OCI-LY7 (cell line): ENCODE measurements around the gene CUEDC2. TPM values are rescaled to one million over a fixed set of nuclear protein-coding genes. Genes with fewer than 3 reads are reported as not detected.

ENCODE experiments used
- BruUV-seq: library from RNA; stranded (reverse); fragments of 400-500 nt; replicated peaks from 2 replicates; lab custom pipeline; 2021; lab: Mats Ljungman, UMichigan
- CTCF ChIA-PET: fragments of 300-600 bp; sonication (Branson Sonifier 250); formaldehyde crosslinking; loops from one replicate; lab custom pipeline; 2022; ENCODE audit warnings: antibody characterized with exemption; ENCODE audit not compliant: unreplicated experiment; lab: Charles Lee
- POLR2A ChIA-PET: fragments of 300-600 bp; sonication (Branson Sonifier 250); formaldehyde crosslinking; loops from one replicate; lab custom pipeline; 2022; ENCODE audit warnings: antibody characterized with exemption; lab: Charles Lee
- DNase-seq: peaks from one replicate; pipeline ENCODE4 v3.0.0-alpha.2; 2015; ENCODE audit warnings: low spot score
- H2AFZ ChIP-seq: fragments of 200-600 bp; sonication (generic), shearing (Covaris generic); 2 replicates; pipeline ENCODE4 v1.6.1; 2014; ENCODE audit warnings: mild to moderate bottlenecking, antibody characterized with exemption, low read length, moderate library complexity
- H3K27ac ChIP-seq: fragments of 200-600 bp; sonication (generic); 2 replicates; pipeline ENCODE4 v1.5.1; 2014; ENCODE audit warnings: mixed run types, low read depth, mild to moderate bottlenecking, moderate library complexity, low read length, inconsistent platforms; ENCODE audit not compliant: poor library complexity, severe bottlenecking
- H3K36me3 ChIP-seq: fragments of 200-600 bp; sonication (generic); 2 replicates; pipeline ENCODE4 v1.6.1; 2014; ENCODE audit warnings: mild to moderate bottlenecking, antibody characterized with exemption, low read length, moderate library complexity, mixed read lengths; ENCODE audit not compliant: insufficient read depth
- H3K4me1 ChIP-seq: fragments of 200-600 bp; sonication (generic); 2 replicates; pipeline ENCODE4 v1.5.1; 2014; ENCODE audit warnings: mild to moderate bottlenecking, low read length; ENCODE audit not compliant: insufficient read depth, poor library complexity, severe bottlenecking
- H3K4me2 ChIP-seq: fragments of 200-600 bp; sonication (generic); 2 replicates; pipeline ENCODE4 v1.6.1; 2014; ENCODE audit warnings: mild to moderate bottlenecking, low read length
- H3K4me3 ChIP-seq: fragments of 200-600 bp; sonication (generic); 2 replicates; pipeline ENCODE4 v1.5.1; 2014; ENCODE audit warnings: mild to moderate bottlenecking, low read depth, low read length; ENCODE audit not compliant: poor library complexity, severe bottlenecking
- H3K79me2 ChIP-seq: fragments of 200-600 bp; sonication (generic); 2 replicates; pipeline ENCODE4 v1.6.1; 2016; ENCODE audit warnings: low read depth, mild to moderate bottlenecking, low read length, moderate library complexity, mixed read lengths; ENCODE audit not compliant: insufficient read depth
- H3K9me2 ChIP-seq: fragments of 200-600 bp; sonication (generic); 2 replicates; pipeline ENCODE4 v1.6.1; 2016; ENCODE audit warnings: mild to moderate bottlenecking, low read length, mixed read lengths; ENCODE audit not compliant: insufficient read depth
- H3K9me3 ChIP-seq: fragments of 200-600 bp; sonication (generic); 2 replicates; pipeline ENCODE4 v1.6.1; 2014; ENCODE audit warnings: mild to moderate bottlenecking, mixed run types, low read length, mixed read lengths
- H4K20me1 ChIP-seq: fragments of 200-600 bp; sonication (generic); 2 replicates; pipeline ENCODE4 v1.6.1; 2014; ENCODE audit warnings: mild to moderate bottlenecking, antibody characterized with exemption, low read length, moderate library complexity, mixed read lengths; ENCODE audit not compliant: insufficient read depth
- EZH2phosphoT487 ChIP-seq: fragments of 200-600 bp; sonication (generic); IDR thresholded peaks from 2 replicates; pipeline ENCODE4 v1.6.1; 2018; ENCODE audit warnings: low read depth, borderline replicate concordance, mild to moderate bottlenecking, mixed run types, antibody characterized with exemption, low read length, moderate library complexity, mixed read lengths
- intact Hi-C: fragments of 100-400 bp; cut with micrococcal nuclease; formaldehyde crosslinking; loops from one replicate; pipeline ENCODE4 v1.10.0; 2022; ENCODE audit not compliant: unreplicated experiment
- total RNA-seq, 2 experiments: library from RNA; depleted of rRNA in 1 of 2; stranded (reverse); fragments of >200 nt in 1 of 2; shearing (Covaris generic) in 1 of 2; gene quantifications; 2 replicates each; pipeline ENCODE4 v1.2.3, GENCODE V29; 2014 to 2022
- TF ChIP-seq, protein P1 (sequence below): fragments of 200-600 bp; sonication (generic); conservative IDR thresholded peaks from 2 replicates; pipeline ENCODE4 v1.5.1; 2014; ENCODE audit warnings: mild to moderate bottlenecking, antibody characterized with exemption, low read length, moderate library complexity, mixed read lengths

The CUEDC2 gene
- total RNA-seq, 2 experiments from 2014 or later, result 48.9 to 73.3 TPM

DNA sequence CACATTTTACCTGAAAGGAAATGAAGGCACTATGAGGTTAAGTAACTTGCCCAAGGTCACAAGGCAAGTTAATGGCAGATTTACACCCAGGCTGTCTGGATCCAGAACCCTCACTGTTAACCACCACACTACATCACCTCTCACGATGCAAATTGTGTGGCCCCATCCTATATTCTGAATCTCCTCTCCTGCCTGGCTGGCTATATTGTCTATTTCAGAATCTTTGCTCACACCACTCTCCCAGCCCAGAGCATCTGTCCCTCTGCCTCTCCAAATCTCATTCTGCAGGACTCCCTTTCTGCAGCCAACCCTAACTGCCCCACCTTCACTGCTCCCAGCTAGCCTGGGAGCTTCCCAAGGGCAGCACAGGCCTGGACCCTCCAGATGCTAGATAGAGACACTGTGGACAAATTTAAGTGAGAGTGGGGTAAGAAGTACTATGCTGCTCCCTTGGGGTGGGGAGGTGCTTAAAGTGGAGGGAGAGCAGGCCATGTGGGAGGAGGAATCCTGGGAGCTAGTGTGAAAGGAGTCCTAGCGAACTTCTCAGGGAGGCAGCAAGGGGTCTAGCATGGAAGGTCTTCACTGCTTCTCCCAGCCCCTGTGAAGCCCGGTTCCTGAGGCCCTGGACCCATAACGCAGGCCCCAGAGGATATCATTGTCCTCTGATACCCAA lies 786 bp downstream of the CUEDC2 start:
- ChIA-PET CTCF (interaction anchor here (0.7 to 1.1 kb wide), 4 partner anchors 11 to 261 kb away, joined by 3 to 5 read pairs (median 3); partner anchors contain the start of genes C10orf95 and FBXL15), POLR2A (interaction anchor here (0.7 to 2.4 kb wide), 7 partner anchors 9 to 184 kb away, joined by 3 to 13 read pairs (median 5); partner anchors contain the start of genes FBXL15 and NFKB2)
- Histone ChIP-seq H3K9me3 (no peaks in the 10 kb centered on the region), H3K79me2 (peaks cover 14% of the 10 kb centered on the region; the same call in 1 of the 2 replicates), H3K36me3 (no peaks in the 10 kb centered on the region), H3K27ac (peak overlapping the region; percentile 41), H4K20me1 (no peaks in the 10 kb centered on the region), H3K4me2 (peak overlapping the region; percentile 100), H2AFZ (peak overlapping the region; percentile 83), H3K4me1 (peaks cover 19% of the 10 kb centered on the region), H3K9me2 (no peaks in the 10 kb centered on the region), H3K4me3 (peak overlapping the region; percentile 88)
- BruUV-seq, result no TSS peak
- peak; percentile 20 for DNase-seq
- TF ChIP-seq, protein P1, sequence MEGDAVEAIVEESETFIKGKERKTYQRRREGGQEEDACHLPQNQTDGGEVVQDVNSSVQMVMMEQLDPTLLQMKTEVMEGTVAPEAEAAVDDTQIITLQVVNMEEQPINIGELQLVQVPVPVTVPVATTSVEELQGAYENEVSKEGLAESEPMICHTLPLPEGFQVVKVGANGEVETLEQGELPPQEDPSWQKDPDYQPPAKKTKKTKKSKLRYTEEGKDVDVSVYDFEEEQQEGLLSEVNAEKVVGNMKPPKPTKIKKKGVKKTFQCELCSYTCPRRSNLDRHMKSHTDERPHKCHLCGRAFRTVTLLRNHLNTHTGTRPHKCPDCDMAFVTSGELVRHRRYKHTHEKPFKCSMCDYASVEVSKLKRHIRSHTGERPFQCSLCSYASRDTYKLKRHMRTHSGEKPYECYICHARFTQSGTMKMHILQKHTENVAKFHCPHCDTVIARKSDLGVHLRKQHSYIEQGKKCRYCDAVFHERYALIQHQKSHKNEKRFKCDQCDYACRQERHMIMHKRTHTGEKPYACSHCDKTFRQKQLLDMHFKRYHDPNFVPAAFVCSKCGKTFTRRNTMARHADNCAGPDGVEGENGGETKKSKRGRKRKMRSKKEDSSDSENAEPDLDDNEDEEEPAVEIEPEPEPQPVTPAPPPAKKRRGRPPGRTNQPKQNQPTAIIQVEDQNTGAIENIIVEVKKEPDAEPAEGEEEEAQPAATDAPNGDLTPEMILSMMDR, result no peak
- no peak for TF ChIP-seq EZH2phosphoT487
- intact Hi-C loops, result loop anchor here (1.0 kb wide), 3 partner anchors 10 to 30 kb away; no protein-coding TSS in a partner anchor

DNA sequence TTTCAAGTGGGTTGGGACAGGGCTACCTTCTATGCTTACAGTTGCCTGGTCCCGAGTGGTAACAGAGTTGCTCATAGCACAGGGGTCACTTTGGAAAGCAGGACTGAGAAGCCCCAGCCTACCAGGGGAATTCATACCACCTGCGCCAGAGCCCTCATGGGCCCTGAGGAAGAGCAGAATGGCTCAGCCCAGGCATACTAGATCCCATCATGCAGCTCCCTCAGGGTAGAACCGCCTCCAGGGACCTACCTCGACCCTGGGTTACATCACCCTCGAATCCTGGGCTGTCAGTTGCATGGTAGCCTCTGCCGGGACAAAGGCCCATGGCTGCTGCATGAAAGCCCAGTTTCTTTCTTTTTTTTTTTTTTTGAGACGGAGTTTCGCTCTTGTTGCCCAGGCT lies 2.9 kb downstream of the CUEDC2 start:
- H3K79me2 ChIP-seq, result peaks cover 14% of the 10 kb centered on the region; the same call in 1 of the 2 replicates
- BruUV-seq, result no TSS peak
- intact Hi-C loops, result no loop called here
- H2AFZ ChIP-seq, result no peak overlapping the region
- H3K4me3 ChIP-seq, result no peak overlapping the region
- no peaks in the 10 kb centered on the region for H3K9me2 ChIP-seq
- ChIA-PET POLR2A (no interaction called here), CTCF (no interaction called here)
- TF ChIP-seq EZH2phosphoT487, result no peak
- TF ChIP-seq, protein P1, result no peak
- H4K20me1 ChIP-seq, result no peaks in the 10 kb centered on the region
- peaks cover 19% of the 10 kb centered on the region for H3K4me1 ChIP-seq
- no peak overlapping the region for H3K27ac ChIP-seq
- no peaks in the 10 kb centered on the region for H3K36me3 ChIP-seq
- H3K4me2 ChIP-seq, result no peak overlapping the region
- no peak for DNase-seq
- H3K9me3 ChIP-seq, result no peaks in the 10 kb centered on the region

DNA sequence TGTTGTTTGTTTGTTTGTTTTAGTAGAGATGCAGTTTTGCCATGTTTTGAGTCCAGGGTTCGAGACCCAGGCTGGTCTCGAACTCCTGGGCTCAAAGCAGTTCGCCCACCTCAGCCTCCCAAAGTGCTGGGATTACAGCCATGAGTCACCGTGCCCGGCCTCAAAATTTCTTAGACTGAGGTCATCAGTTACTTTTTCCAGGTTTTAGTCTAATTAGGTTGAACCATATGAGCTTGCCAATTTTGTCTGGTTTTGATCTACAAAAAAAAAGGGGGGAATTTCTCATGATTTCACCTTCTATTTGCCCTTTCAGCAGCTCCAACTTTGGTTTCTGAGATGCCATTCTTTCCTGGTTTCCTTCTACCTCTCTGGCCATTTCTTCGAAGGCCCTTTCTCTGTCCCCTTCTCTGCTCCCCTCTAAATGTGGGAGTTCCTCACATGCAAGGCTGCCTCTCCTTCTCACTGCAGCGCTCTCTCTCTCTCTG lies 5.5 kb downstream of the CUEDC2 start:
- Histone ChIP-seq H3K36me3 (peaks cover 11% of the 10 kb centered on the region; the same call in 1 of the 2 replicates), H3K4me3 (no peak overlapping the region), H3K79me2 (peaks cover 17% of the 10 kb centered on the region; the same call in 1 of the 2 replicates), H3K27ac (no peak overlapping the region), H4K20me1 (no peaks in the 10 kb centered on the region), H3K4me1 (peaks cover 19% of the 10 kb centered on the region), H3K9me3 (no peaks in the 10 kb centered on the region), H3K4me2 (no peak overlapping the region), H3K9me2 (no peaks in the 10 kb centered on the region), H2AFZ (no peak overlapping the region)
- intact Hi-C loops, result no loop called here
- TF ChIP-seq, protein P1, result no peak
- TF ChIP-seq EZH2phosphoT487, result no peak
- ChIA-PET POLR2A (no interaction called here), CTCF (no interaction called here)
- BruUV-seq, result no TSS peak
- DNase-seq, result no peak
